ENCODE measurements around the gene ARHGAP8. TPM values are rescaled to one million over a fixed set of nuclear protein-coding genes. Genes with fewer than 3 reads are reported as not detected.
"Not testable (repeated sequence)": the region's sequence is repeated elsewhere in the genome, so short reads cannot be mapped to it uniquely, and the experiment has no call there.

Gene ARHGAP8
- total and polyA plus RNA-seq, 2 donors (not counting 3 experiments of a cell fraction or from before 2014, with no cell fraction given) = not detected

DNA sequence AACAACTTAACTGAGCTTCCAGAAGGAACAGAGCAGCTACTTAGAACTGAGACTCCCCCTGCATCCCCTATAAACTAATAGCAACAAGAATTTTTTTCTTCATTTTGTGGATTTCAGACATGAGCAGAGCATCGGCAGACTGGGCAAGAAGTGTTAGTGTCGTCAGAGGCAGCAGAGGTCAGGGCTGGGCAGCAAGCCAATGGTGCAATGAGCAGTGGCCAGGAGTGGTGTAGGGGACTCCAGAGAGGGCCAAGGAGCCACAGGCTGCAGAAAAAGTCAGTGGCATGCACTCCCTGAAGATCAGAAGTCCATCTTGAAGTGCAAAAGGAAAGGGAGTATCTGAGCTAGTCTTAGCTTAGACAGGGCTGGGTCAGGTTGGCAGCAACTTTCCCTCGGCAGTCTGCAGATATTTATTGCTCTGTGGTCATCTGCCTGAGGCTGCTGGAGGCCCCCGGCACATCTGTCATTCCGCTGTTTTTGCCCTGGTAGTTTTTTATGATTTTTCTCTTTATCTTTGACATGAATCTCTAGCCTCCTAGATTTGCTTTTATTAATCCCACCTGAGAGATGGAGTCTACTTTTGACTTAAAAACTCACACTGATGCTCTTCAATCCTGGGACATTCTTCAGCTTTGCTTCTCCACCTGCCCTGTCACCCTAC lies 152.2 kb downstream of the ARHGAP8 start:
- BruUV-seq (replicated peaks); dilution Hi-C loops (cut with MboI; ENCODE audit: extremely low pct_ligation_motif_present, low sequenced_read_pairs); H3K36me3 ChIP-seq (ENCODE audit: control insufficient read depth in 2 of 2, extremely low read depth in 1 of 2, insufficient read depth in 2 of 2, low read length in 2 of 2); H3K27me3 ChIP-seq (ENCODE audit: control insufficient read depth in 2 of 2, insufficient read depth in 2 of 2, low read length in 2 of 2); H3K4me2 ChIP-seq (ENCODE audit: insufficient read depth, low read length); H3K9me3 ChIP-seq (replicated peaks; ENCODE audit: control insufficient read depth, insufficient read depth, low read length); H3K9ac ChIP-seq (replicated peaks; ENCODE audit: extremely low read depth, insufficient read depth, low read length); H3K9me1 ChIP-seq (replicated peaks; ENCODE audit: control insufficient read depth, extremely low read depth, insufficient read depth, low read length); H3K27ac ChIP-seq (ENCODE audit: insufficient read depth, low read depth, low read length); H3K79me2 ChIP-seq (ENCODE audit: control insufficient read depth, insufficient read depth, low read length); POLR2A ChIA-PET; H3K4me1 ChIP-seq (ENCODE audit: control insufficient read depth, extremely low read depth, insufficient read depth, low read length); intact Hi-C loops (cut with micrococcal nuclease); H3K4me3 ChIP-seq (replicated peaks in 1 of 3; ENCODE audit: insufficient read depth in 1 of 3, low read depth in 1 of 3, low read length in 3 of 3); H2AFZ ChIP-seq (ENCODE audit: low read depth, low read length); H4K20me1 ChIP-seq (replicated peaks; ENCODE audit: control insufficient read depth, extremely low read depth, insufficient read depth, low read length); FAIRE-seq; CTCF ChIA-PET; DNase-seq (ENCODE audit: low read depth, low spot score): not testable (repeated sequence)

GRCh38 chr22:44906248-44906936 lies 154.0 kb downstream of the ARHGAP8 start:
- intact Hi-C loops (cut with micrococcal nuclease) = no loop called here
- POLR2A ChIA-PET = no interaction called here

More at GRCh38 chr22:44906248-44906936, 154.0 kb downstream of the ARHGAP8 start:
- CTCF ChIA-PET = no interaction called here
- H3K4me1 ChIP-seq (ENCODE audit: control insufficient read depth, extremely low read depth, insufficient read depth, low read length) = no peaks in the 10 kb centered on the region
- no peak overlapping the region for H3K27ac ChIP-seq (ENCODE audit: insufficient read depth, low read depth, low read length)
- H2AFZ ChIP-seq (ENCODE audit: low read depth, low read length) = no peak overlapping the region
- H3K79me2 ChIP-seq (ENCODE audit: control insufficient read depth, insufficient read depth, low read length) = no peaks in the 10 kb centered on the region
- no peaks in the 10 kb centered on the region for H3K27me3 ChIP-seq (ENCODE audit: control insufficient read depth in 2 of 2, insufficient read depth in 2 of 2, low read length in 2 of 2)
- no peak overlapping the region for H3K4me3 ChIP-seq (replicated peaks in 1 of 3; ENCODE audit: insufficient read depth in 1 of 3, low read depth in 1 of 3, low read length in 3 of 3)
- H3K9ac ChIP-seq (replicated peaks; ENCODE audit: extremely low read depth, insufficient read depth, low read length) = no peak overlapping the region
- DNase-seq (ENCODE audit: low read depth, low spot score) (no peak), FAIRE-seq (no peak)
- TF ChIP-seq JUN (IDR thresholded peaks at IDR 0.05; ENCODE audit: borderline replicate concordance, insufficient read depth, insufficient read length, low read depth) = no peak
- TF ChIP-seq EZH2 (IDR thresholded peaks at IDR 0.05; ENCODE audit: borderline replicate concordance, low read depth, low read length, severe bottlenecking) = no peak
- no peak for TF ChIP-seq POLR2A (IDR thresholded peaks at IDR 0.05; ENCODE audit: low read depth, low read length)
- TF ChIP-seq FOS (IDR thresholded peaks at IDR 0.05; ENCODE audit: borderline replicate concordance, insufficient read depth, low read length) = no peak
- TF ChIP-seq GATA2 (IDR thresholded peaks at IDR 0.05; ENCODE audit: insufficient read depth, insufficient read length, low read depth, low read length) = no peak
- no peak for TF ChIP-seq CTCF (IDR thresholded peaks at IDR 0.05; ENCODE audit: extremely low read depth in 1 of 2, insufficient read depth in 1 of 2, low read depth in 1 of 2, low read length in 2 of 2)
- TF ChIP-seq MYC (IDR thresholded peaks at IDR 0.05; ENCODE audit: low read depth, low read length) = no peak
- no peak for TF ChIP-seq MAX (IDR thresholded peaks at IDR 0.05; ENCODE audit: insufficient read depth, insufficient read length)
- TF ChIP-seq POLR2AphosphoS5 (IDR thresholded peaks at IDR 0.05; ENCODE audit: insufficient read depth, low read depth, low read length) = no peak
- no peaks in the 10 kb centered on the region for H3K36me3 ChIP-seq (ENCODE audit: control insufficient read depth in 2 of 2, extremely low read depth in 1 of 2, insufficient read depth in 2 of 2, low read length in 2 of 2)
- H3K9me1 ChIP-seq (replicated peaks; ENCODE audit: control insufficient read depth, extremely low read depth, insufficient read depth, low read length) = no peaks in the 10 kb centered on the region
- dilution Hi-C loops (cut with MboI; ENCODE audit: extremely low pct_ligation_motif_present, low sequenced_read_pairs) = no loop called here
- no peak overlapping the region for H3K4me2 ChIP-seq (ENCODE audit: insufficient read depth, low read length)
- BruUV-seq (replicated peaks) = no TSS peak
- H3K9me3 ChIP-seq (replicated peaks; ENCODE audit: control insufficient read depth, insufficient read depth, low read length) = peaks cover under 1% of the 10 kb centered on the region
- H4K20me1 ChIP-seq (replicated peaks; ENCODE audit: control insufficient read depth, extremely low read depth, insufficient read depth, low read length) = no peaks in the 10 kb centered on the region
